Measurements from ENCODE around the gene PRKG1.

GRCh38 chr10:51366044-51366443, 291.8 kb downstream of the PRKG1 start:
- TF ChIP-seq EZH2phosphoT487 (conservative IDR thresholded peaks at IDR 0.05; ENCODE audit: low read length), result no peak
- TF ChIP-seq, protein P1, sequence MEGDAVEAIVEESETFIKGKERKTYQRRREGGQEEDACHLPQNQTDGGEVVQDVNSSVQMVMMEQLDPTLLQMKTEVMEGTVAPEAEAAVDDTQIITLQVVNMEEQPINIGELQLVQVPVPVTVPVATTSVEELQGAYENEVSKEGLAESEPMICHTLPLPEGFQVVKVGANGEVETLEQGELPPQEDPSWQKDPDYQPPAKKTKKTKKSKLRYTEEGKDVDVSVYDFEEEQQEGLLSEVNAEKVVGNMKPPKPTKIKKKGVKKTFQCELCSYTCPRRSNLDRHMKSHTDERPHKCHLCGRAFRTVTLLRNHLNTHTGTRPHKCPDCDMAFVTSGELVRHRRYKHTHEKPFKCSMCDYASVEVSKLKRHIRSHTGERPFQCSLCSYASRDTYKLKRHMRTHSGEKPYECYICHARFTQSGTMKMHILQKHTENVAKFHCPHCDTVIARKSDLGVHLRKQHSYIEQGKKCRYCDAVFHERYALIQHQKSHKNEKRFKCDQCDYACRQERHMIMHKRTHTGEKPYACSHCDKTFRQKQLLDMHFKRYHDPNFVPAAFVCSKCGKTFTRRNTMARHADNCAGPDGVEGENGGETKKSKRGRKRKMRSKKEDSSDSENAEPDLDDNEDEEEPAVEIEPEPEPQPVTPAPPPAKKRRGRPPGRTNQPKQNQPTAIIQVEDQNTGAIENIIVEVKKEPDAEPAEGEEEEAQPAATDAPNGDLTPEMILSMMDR (IDR thresholded peaks at IDR 0.05; ENCODE audit: insufficient read depth, low read length, poor library complexity, severe bottlenecking), result no peak
